SK-MEL-5 (cell line): ENCODE data around the gene DCST2. TPM values are rescaled to one million over a fixed set of nuclear protein-coding genes. Genes with fewer than 3 reads are reported as not detected.

Experiments
- DNase-seq: peaks from one replicate; pipeline ENCODE4 v3.0.0-alpha.2; 2016; ENCODE audit warnings: low read depth, low spot score
- in situ Hi-C: cut with HindIII; loops from 2 replicates; pipeline ENCODE4 v1.10.0; 2016; ENCODE audit warnings: low sequenced_read_pairs, high pct_unique_total_duplicates, low pct_unique_long_range_greater_than_20kb
- total RNA-seq: library from RNA; depleted of rRNA; stranded (reverse); fragments of >200 nt; shearing (Covaris generic); gene quantifications from 2 replicates; pipeline ENCODE4 v1.2.3, GENCODE V29; 2014

Gene DCST2
- total RNA-seq, 1 experiment from 2014 or later, result 0.18 TPM

DNA sequence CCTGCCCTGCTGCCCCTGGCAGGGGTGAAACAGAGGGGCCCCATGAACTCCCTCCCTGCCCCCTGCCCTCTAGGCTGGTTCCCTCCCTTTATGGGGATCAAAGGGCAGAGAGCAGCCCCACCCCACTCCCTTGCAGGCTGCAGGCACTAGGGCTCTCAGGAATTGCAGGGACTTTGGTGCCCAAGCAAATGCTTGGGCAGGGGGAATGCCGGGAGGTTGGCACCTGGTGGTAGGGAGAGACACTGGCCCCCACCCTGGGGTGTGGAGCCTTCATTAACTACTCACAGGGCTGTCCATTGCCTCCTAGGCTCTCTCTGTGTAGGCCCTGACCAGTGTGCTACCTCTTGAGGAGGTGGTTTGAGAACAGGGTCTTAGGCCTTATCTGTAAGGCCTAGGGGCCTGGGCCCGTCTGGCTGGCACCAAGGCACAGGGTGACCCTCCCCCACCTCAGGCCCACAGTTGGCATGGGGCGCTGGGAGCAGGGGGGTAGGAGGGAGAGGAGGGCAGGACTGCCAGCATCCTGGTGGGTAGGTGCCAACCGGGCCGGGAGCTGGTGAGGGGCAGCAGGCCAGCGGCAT is 26.2 kb downstream of the DCST2 start:
- in situ Hi-C loops, result no loop called here
- no peak for DNase-seq

DNA sequence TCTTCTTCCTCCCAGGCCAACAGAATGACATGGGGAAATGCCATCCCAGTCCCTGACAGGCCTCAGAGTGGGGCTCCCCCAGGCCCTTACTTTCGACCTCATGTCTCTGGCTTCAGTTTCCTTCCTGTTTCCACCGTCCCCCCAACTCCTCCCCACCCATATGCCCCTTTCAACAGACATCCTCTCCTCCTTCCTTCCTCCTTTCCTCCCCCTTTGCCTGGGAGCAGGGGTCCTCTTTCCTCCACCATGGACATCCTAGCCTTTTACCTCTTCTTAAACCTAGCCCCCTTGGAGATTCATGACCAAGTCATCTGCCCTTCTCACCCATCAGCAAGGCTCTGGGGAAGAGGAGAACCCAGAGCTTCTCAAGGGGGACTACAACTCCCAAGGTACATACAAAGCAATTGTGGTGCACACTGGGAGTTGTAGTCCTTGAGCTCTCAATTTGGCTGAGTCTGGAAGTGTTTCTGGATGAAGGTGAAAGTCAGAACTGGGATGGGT is 26.9 kb downstream of the DCST2 start:
- peak; percentile 70 for DNase-seq
- in situ Hi-C loops, result no loop called here

DNA sequence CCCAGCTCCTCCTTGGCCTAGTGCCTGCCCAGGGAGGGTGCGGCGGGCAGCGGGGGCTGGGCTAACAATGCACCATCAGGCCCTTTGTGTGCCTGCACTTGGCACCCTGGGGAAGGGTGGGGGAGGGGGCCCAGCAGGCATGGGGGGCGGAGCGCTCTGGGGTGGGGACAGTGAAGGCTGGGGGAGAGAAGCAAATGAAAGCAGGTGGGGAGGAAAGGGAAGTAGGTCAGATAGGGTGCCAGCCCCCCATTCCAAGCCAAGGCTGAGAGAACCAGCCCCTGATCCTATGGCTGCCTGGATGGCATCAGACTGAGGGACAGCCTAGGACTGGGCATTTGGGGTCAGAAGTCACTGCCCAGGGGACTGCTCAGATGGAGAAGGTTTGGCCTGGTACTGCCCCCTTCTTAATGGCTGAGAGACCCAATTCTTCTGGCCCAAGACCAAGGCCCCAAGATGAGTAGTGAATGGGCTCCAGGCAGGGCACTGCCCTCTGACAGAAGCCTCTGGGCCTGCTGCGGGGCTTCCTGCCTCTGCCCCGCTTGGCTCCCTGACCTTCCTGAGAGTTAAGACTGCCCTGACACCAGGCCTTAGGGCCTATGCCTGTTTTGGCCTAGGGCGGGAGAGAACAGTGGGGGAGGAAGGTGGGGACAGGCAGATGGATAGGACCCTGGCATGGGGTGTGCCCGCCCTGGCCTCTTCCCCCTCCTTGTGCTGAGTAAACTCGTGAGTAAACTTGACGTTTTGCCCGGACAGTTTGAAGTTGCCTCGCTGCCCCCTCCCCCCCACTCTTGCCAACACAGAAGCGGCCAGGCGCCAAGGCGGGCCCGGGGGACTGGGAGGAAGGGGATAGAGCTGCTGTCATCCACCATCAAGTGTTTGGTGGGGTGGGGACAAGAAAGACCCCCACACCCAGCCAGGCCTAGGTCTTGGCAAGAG is 28.2 kb downstream of the DCST2 start:
- in situ Hi-C loops, result no loop called here
- DNase-seq, result no peak

DNA sequence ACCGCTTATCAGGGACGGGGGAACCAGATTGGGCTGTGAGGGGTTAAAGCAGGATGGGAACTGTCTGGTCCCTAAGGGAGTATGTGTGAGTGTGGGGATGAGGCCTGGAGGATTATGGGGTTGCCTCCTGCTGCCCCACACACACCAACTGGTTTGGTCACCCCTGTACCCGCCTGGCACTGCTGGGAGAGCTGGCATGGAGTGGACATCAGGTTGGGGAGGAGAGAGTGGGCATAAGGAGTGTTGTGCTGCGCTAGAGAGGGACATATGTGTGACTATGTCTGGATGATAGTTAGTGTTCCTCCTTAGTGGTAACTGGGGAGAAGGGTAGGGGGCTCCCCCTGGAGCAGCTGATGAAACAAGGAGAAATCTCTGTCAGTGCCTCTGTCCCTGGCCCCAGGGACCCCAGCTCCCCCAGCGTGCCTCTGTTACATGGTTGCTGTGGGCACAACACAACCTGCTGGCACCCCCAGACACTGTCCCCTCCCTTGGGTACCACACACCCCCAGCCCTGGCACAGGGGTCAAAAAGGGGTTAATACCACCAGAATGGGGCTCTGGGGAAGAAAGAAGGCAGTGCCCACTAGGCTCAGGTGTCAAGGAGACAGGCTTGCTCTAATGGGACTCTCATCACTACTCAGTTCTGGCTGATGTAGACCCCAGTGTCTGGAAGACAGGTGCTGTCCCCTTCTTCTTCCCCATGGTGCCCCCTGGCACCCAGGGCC is 29.1 kb downstream of the DCST2 start:
- no peak for DNase-seq
- in situ Hi-C loops, result no loop called here

DNA sequence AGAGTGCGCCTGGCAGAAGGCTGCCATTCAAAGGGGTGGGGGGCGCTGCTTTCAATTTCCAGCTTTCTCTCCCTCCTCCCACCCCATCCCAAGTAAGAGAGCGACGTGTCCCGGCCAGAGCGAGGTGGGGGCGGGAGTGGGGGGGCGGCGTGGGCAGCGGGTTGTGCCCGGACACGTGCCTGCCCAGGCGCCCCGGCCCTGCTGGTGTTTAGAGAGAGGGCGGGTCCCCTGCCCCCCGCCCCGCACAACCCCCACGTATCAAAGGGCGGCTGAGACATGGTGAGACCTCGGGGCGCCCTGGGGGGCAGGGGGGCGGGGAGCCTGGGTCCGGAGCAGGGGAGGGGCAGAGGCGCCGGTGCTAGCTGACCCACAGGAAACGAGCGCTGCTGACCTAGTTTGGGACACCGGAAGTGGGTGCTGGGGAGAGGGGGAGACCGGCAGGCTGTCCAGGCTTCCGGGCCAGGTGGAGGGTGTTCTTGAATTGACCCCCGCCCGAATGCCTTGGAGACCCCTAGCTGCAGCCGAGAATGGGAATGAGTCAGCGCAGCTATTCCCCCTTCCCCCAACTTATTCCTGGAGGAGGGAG is 29.7 kb downstream of the DCST2 start:
- peak; percentile 57 for DNase-seq
- in situ Hi-C loops, result no loop called here

DNA sequence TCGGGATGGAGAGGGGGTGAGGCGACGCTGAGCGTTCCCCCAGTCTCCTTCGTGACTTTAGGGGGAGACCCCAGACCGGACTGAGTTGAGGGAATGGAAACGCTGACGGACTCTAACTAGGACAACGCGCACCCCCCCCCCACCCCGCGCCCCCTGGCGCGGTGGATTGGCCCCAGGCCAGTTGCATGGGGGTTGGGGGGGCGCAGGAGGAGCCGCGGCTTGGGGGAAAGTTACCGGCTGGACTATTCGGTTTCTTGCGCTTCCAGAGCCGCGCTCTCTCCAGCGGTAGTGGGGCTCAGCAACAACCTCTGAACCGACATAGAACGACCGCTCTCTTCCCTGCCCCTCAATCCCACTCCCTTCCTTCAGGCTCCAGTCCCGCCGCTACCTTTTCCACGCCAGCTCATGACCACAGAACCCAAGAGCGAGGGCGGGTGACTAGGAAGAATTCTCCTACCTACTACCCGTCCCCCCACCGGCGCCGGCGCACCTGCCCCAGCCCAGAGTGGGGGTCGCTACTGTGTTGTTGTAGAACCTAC is 30.3 kb downstream of the DCST2 start:
- in situ Hi-C loops, result no loop called here

DNA sequence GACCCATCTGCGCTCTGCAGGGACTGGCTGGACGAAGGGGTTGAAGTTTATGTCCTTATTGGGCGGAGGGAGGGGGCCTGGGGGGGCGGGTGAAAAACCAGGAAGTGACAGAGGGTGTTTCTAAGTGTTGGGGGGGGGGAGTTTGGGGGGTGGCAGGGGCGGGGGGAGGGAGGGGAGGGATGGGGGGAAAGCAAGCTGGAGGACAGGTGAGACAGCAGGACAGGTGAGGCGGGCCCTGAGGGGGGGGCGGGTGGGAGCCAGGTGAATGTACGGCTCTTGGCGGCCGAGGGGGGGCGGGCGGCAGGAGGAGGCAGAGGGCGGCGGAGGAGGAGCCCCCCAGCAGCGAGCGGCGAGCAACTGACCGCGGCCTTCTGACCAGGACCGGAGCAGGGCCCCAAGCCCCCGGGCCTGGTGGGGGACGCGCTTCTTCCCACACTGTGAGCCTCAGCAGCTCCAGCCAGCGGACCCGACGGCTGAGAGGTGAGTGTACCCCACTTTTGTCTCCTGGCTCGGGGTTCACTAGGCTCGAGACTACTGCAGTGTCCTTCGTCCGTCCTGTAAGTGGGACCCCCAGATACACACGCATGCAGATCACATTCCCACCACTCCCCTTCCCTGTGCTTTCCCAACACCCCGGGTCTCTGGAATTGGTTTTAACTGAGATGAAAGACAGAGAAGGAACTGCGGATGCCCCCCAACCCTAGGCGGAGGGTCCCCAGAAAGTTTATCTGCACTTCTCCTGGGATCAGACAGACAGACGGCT is 30.9 kb downstream of the DCST2 start, which contains the start of gene ZBTB7B:
Gene ZBTB7B (plus strand): TSS at position 339 of the 763 bp plus-strand sequence. CDS start 11,859 bp downstream, outside the sequence.
- DNase-seq, result no peak

More for the DNA sequence above, 30.3 kb downstream of the DCST2 start:
- DNase-seq, result no peak

DNA sequence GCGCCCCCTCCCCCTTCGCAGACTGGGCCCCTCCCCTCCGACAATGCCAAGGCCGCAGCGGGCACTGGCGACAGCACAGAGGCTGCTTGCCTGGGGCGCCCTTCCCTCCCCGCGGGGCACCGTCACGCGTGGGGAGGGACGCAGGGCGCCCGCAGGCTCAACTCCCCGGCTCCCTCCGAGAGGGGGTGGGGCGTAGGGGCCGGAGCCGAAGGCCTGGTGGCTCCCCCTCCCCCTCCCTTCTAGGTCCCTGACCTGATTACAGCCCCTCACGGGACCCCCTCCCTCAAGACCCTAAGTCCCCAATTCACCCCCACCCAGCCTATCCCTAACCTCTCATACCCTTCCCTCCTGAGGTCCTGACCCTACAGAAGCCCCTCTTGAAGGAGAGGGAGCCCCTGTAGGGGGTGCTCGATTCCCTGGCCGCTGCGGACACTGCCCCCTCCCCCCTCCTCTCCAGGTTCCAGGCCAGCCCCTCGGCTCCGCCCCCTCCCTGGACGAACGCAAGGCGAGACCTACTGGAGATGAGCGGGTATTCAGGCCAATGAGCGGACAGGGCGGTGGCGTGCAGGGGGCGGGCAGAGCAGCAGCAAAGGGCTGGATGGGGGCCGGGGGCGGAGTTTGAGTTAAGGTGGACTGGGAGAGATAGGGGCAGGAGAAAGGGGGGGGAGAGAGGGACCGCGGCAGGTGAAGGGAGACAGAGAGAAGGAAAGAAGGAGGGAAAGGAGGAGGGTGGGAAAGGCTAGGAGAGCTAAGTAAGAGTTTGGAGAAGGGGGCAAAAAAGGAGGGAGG is 31.7 kb downstream of the DCST2 start:
- in situ Hi-C loops, result no loop called here
- DNase-seq, result peak; percentile 100

More for the DNA sequence above, 30.9 kb downstream of the DCST2 start, which contains the start of gene ZBTB7B:
- in situ Hi-C loops, result no loop called here

DNA sequence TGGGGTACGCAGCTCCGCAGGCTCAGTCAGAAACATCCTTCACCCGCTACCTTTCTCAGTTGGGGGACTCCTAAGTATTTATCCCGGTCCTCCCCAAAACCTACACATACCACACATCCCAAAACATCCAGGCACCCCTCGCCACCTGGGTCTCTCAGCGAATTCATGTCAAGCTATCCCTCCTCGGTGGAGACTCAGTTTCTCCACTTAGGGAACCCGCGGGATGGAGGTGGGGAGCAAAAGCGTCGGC is 32.2 kb downstream of the DCST2 start:
- DNase-seq, result no peak
- in situ Hi-C loops, result no loop called here

DNA sequence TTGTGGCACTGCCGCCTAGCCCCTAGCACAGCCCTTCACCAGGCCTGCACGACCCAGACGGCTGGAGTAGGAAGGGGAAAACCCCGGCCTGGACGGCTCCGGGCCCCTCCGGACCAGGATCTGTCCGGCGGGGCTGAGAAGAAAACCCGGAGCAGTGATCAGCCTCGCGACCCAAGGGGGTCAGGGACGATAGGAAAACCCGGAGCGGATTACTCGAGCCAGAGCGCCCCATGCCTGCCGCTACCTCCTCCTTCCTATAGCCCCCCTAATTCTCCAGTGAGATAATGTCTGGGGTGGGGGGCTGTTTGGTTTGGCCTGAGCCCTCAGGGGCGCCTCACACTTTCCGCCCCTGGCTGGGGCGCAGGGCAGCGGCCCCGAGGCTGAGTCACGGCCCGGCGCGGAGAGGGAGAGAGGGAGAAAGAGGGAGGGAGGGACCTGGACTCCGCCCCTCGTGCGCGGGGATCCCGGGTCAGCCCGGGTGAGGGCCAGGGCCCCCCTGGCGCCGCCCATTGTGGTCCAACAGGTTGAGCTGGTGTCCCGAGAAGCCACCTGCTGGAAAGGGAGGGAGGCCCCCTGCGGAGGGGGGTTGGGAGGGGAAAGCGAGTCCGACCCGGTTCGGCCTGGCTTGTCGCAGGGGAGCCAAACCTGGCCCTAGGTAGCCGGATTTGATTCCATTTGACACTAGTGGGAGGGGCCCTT is 32.7 kb downstream of the DCST2 start:
- in situ Hi-C loops, result no loop called here
- DNase-seq, result peak; percentile 92

DNA sequence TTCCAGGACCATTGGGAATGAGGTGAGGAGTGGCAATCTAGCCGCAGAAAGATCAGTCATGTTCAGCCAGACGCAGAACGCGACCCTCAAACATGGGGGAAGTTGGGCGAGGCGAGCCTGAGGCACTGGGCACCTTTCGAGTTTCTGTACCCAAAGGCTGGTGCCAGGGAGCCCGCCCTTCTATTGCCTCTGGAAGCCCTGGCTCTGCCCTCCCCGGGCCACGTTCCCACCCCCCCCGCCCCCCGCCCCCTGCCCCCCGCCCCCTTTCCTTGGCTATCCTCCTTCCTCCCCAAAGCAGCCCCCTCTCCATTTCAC is 33.2 kb downstream of the DCST2 start:
- DNase-seq, result no peak
- in situ Hi-C loops, result no loop called here

DNA sequence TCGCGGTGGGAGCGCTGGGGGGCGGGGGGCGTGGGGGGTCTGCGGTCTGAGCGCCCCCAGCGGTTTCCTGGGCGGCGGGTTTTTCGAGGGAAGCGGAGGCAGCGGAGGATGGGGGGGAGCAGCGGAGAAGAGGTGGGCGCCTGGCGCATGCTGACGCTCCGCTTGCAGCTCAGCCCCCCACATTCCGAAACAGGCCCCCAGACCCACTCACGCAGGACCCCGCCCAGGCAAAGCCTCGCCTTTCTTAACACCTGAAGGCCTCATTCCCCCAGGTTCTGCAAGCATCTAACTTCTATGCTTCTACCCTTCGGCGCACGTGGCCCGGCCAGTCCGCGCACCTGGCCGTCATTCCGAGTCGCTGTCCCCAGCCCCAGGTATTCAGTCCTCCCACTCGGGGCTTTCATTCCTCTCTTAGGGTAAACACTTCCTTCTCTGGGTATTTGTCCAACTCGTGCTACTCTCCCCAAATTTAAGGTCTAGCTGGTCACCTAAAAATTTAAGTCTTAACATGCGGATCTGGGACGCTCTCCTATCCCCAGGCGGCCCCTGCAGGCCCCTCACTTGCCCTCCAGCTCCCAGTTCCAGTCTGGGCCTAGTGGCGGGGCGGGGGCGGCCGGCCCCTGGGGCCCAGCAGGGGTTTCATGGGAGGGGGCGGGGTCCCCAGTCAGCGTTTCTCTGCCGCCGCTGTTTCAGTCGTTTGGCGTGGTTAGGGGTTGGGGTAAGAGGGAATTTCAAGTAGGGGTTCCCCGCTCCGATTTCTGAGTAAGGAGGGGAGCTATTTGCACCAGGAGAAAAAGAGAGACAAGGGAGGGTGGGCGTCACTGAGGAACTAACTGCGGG is 33.8 kb downstream of the DCST2 start:
- in situ Hi-C loops, result no loop called here
- DNase-seq, result no peak

DNA sequence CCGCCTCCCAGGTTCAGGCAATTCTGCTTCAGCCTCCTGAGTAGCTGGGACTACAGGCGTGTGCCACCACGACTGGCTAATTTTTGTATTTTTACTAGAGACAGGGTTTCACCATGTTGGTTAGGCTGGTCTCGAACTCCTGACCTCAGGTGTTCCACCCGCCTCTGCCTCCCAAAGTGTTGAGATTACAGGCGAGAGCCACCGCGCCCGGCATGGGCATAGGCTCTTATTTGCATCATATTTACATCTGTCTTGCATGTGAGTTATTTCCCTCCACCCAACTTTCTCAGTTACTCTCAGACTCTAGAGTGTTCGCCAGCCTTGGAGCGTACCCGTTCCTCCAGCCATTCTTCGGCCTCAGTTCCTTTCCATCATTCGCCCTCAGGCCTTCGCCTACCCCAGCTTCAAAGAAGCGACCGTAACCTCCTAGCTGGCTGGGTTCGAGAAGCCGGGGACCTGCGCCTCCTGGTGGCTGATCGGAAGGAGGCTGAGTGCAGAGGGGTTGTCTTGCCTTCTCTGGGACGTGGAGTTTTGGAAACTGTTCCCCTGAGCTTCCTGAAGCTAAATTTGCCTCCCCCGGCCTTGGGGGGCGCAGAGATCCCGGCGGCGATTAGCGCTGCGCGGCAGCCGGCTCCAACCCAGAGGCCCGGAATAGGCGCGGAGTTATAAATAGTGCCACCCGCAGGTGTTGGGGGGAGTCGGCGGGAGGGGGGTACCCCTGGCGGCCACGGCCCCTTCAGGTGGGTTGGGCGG is 34.6 kb downstream of the DCST2 start:
- peak; percentile 92 for DNase-seq
- in situ Hi-C loops, result no loop called here

DNA sequence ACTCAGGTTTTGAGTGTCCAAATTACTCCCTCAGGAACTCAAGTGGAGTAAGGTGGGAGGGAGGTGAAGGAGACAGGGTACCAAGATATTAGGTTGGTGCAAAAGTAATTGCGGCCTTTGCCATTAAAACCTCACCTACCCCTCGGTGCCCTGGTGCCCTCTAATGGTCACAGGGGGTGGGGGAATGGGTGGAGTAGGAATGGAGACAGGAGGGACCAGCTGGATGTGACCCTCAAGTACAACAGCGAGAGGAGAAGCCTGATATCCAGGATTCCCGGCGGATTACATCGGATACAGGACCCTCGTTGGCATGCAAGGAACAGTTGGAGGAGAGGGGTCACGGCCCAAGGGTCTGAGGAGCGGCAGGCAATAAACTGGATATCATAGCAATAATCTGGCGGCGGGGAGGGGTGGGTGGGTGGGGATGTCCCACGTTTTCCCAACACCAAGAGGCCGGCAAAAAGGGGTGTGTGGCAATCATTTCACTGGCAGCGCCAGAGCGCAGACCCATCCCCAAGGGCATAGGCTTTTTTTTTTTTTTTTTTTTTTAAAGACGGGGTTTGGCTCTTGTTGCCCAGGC is 35.3 kb downstream of the DCST2 start:
- DNase-seq, result peak; percentile 43
- in situ Hi-C loops, result no loop called here
